ENCODE data around the gene PXYLP1. TPM values are rescaled to one million over a fixed set of nuclear protein-coding genes. Genes with fewer than 3 reads are reported as not detected.

Gene PXYLP1
- total and polyA plus RNA-seq, 9 of the 15 experiments (the other 6 are each of a cell fraction or from before 2014, with no cell fraction given), result 0.80 to 2.9 (median 1.3) TPM

DNA sequence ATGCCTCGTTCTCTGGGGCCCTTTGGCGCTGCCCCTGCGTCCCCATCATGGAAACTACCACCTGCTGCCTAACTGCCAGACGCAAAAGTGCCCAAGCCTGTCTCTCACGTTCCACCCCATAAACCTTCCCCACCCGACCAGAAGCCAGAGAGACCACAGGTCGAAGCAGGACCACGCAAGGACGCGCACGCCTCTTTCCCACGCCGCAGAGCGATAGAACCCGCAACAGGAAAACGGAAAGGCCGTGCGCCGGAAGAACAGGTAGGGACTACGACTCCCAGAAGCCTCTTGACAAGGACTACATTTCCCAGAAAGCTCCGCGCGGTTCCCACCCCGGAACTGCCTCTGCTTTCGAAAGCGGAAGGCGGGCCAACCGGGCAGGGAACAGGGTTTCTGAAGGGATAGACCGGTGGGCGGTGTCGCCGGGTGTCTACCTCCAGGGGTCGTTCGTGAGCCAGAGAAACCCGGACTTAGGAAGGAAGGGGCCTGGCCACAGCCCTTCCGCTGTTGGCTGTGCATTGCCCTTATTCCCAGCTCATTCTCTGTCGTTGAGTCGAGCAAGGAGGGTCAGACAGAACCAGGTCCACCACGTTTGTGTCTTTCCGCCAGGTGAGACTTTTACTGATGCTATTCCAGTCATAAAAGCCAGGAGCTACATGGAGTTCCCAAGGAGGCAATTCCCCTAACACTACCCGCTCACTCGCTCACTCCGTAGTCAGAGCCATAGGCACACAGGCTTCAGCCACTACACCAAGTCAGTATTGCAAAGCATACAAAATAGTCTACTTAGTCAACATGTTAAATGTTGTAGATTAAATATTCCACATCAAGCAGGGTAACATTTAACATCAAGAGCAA, 80.1 kb downstream of the PXYLP1 start (continued):
- TF ChIP-seq, protein P1, sequence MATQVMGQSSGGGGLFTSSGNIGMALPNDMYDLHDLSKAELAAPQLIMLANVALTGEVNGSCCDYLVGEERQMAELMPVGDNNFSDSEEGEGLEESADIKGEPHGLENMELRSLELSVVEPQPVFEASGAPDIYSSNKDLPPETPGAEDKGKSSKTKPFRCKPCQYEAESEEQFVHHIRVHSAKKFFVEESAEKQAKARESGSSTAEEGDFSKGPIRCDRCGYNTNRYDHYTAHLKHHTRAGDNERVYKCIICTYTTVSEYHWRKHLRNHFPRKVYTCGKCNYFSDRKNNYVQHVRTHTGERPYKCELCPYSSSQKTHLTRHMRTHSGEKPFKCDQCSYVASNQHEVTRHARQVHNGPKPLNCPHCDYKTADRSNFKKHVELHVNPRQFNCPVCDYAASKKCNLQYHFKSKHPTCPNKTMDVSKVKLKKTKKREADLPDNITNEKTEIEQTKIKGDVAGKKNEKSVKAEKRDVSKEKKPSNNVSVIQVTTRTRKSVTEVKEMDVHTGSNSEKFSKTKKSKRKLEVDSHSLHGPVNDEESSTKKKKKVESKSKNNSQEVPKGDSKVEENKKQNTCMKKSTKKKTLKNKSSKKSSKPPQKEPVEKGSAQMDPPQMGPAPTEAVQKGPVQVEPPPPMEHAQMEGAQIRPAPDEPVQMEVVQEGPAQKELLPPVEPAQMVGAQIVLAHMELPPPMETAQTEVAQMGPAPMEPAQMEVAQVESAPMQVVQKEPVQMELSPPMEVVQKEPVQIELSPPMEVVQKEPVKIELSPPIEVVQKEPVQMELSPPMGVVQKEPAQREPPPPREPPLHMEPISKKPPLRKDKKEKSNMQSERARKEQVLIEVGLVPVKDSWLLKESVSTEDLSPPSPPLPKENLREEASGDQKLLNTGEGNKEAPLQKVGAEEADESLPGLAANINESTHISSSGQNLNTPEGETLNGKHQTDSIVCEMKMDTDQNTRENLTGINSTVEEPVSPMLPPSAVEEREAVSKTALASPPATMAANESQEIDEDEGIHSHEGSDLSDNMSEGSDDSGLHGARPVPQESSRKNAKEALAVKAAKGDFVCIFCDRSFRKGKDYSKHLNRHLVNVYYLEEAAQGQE (IDR thresholded peaks at IDR 0.05; ENCODE audit: borderline replicate concordance), result peak; percentile 95
- TF ChIP-seq, protein P1 (CRISPR knock-in tag; IDR thresholded peaks at IDR 0.05; ENCODE audit: low read depth), result no peak
- TF ChIP-seq ZNF134 (CRISPR knock-in tag; conservative IDR thresholded peaks at IDR 0.05) (peak; percentile 67; the same call in 1 of the 2 replicates), PHF8 (IDR thresholded peaks at IDR 0.05; ENCODE audit: borderline replicate concordance, low read length) (peak; percentile 92; the same call in 1 of the 2 replicates), L3MBTL2 (IDR thresholded peaks at IDR 0.05) (peak; percentile 71; the same call in 1 of the 2 replicates), ETV1 (tag; conservative IDR thresholded peaks at IDR 0.05; ENCODE audit: low read depth) (peak; percentile 92), TBL1XR1 (IDR thresholded peaks at IDR 0.05; ENCODE audit: low read length in 2 of 2) (peak in 1 of 2 experiments; percentile 47; a peak in 2 of 4 replicates), SOX6 (IDR thresholded peaks at IDR 0.05) (peak; percentile 74), BDP1 (IDR thresholded peaks at IDR 0.05; ENCODE audit: insufficient read depth, insufficient read length) (no peak), ZFX (CRISPR knock-in tag; IDR thresholded peaks at IDR 0.05) (peak; percentile 88)
- TF ChIP-seq, protein P2, sequence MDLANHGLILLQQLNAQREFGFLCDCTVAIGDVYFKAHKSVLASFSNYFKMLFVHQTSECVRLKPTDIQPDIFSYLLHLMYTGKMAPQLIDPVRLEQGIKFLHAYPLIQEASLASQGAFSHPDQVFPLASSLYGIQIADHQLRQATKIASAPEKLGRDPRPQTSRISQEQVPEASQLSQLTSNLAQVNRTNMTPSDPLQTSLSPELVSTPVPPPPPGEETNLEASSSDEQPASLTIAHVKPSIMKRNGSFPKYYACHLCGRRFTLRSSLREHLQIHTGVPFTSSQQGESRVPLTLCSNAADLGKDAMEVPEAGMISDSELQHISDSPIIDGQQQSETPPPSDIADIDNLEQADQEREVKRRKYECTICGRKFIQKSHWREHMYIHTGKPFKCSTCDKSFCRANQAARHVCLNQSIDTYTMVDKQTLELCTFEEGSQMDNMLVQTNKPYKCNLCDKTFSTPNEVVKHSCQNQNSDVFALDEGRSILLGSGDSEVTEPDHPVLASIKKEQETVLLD (IDR thresholded peaks at IDR 0.05), result 0 out of 2 replicates have a peak, but pooled peaks have one; percentile 40
- TF ChIP-seq, protein P3, sequence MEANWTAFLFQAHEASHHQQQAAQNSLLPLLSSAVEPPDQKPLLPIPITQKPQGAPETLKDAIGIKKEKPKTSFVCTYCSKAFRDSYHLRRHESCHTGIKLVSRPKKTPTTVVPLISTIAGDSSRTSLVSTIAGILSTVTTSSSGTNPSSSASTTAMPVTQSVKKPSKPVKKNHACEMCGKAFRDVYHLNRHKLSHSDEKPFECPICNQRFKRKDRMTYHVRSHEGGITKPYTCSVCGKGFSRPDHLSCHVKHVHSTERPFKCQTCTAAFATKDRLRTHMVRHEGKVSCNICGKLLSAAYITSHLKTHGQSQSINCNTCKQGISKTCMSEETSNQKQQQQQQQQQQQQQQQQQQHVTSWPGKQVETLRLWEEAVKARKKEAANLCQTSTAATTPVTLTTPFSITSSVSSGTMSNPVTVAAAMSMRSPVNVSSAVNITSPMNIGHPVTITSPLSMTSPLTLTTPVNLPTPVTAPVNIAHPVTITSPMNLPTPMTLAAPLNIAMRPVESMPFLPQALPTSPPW (CRISPR knock-in tag; IDR thresholded peaks at IDR 0.05), result peak; percentile 72
- TF ChIP-seq, protein P4, sequence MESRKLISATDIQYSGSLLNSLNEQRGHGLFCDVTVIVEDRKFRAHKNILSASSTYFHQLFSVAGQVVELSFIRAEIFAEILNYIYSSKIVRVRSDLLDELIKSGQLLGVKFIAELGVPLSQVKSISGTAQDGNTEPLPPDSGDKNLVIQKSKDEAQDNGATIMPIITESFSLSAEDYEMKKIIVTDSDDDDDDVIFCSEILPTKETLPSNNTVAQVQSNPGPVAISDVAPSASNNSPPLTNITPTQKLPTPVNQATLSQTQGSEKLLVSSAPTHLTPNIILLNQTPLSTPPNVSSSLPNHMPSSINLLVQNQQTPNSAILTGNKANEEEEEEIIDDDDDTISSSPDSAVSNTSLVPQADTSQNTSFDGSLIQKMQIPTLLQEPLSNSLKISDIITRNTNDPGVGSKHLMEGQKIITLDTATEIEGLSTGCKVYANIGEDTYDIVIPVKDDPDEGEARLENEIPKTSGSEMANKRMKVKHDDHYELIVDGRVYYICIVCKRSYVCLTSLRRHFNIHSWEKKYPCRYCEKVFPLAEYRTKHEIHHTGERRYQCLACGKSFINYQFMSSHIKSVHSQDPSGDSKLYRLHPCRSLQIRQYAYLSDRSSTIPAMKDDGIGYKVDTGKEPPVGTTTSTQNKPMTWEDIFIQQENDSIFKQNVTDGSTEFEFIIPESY (CRISPR knock-in tag; IDR thresholded peaks at IDR 0.05), result 0 out of 2 replicates have a peak, but pooled peaks have one; percentile 22

Measured in K562 (cell line).